Measurements from ENCODE around the gene LAPTM4A.

LAPTM4A gene

DNA sequence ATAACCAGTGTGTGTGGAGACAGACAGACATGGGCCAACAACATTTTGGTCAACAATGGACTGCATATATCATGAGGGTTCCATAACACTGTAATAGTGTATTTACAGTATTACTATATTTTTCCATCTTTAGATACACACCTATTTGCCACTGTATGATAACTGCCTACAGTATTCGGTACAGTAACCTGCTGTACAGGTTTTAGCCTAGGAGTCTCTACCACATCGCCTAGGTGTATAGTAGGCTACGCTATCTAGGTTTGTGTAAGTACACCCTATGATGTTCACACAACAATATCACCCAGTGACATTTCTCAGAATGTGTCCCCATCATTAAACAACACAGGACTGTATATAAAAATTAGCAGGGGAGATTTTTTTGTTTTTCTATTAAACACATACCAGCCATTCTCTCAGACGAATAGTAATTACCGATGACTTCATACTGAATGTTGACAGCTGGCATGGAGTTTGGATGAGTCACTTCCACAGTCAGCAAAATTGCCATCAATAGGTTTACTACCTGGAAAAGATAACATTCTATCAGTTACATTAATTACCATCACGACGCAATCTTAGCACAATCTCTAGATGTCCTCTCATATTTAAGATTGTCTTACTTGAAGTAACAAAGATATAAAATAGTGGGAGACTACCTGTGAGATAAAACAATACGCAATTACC lies 10.8 kb downstream of the LAPTM4A start:
- H3K4me1 ChIP-seq (ENCODE audit: control insufficient read depth in 1 of 2, insufficient read depth in 2 of 2, low read length in 2 of 2), result peaks cover 8 to 27% of the 10 kb centered on the region in 2 donors

GRCh38 chr2:20037660-20038059 lies 13.8 kb downstream of the LAPTM4A start:
- Histone ChIP-seq H3K9me3 (ENCODE audit: control insufficient read depth in 1 of 2, low read length in 2 of 2) (no peaks in the 10 kb centered on the region), H3K9ac (ENCODE audit: low read depth in 1 of 2, low read length in 2 of 2) (no peak overlapping the region), H3K27me3 (ENCODE audit: control insufficient read depth in 1 of 2, insufficient read depth in 2 of 2, low read length in 2 of 2) (no peaks in the 10 kb centered on the region), H3K27ac (ENCODE audit: low read depth, low read length) (no peak overlapping the region), H3K4me3 (ENCODE audit: low read depth in 1 of 2, low read length in 2 of 2) (no peak overlapping the region), H3K36me3 (ENCODE audit: control insufficient read depth in 1 of 2, insufficient read depth in 2 of 2, low read length in 2 of 2) (peaks cover 50 to 74% of the 10 kb centered on the region in 2 donors), H3K4me1 (ENCODE audit: control insufficient read depth in 1 of 2, insufficient read depth in 2 of 2, low read length in 2 of 2) (peaks cover 7 to 14% of the 10 kb centered on the region in 2 donors)

More for the DNA sequence above, 10.8 kb downstream of the LAPTM4A start:
- Histone ChIP-seq H3K9ac (ENCODE audit: low read depth in 1 of 2, low read length in 2 of 2) (no peak overlapping the region), H3K36me3 (ENCODE audit: control insufficient read depth in 1 of 2, insufficient read depth in 2 of 2, low read length in 2 of 2) (peaks cover 31 to 46% of the 10 kb centered on the region in 2 donors), H3K27me3 (ENCODE audit: control insufficient read depth in 1 of 2, insufficient read depth in 2 of 2, low read length in 2 of 2) (no peaks in the 10 kb centered on the region), H3K9me3 (ENCODE audit: control insufficient read depth in 1 of 2, low read length in 2 of 2) (no peaks in the 10 kb centered on the region), H3K27ac (ENCODE audit: low read depth, low read length) (no peak overlapping the region), H3K4me3 (ENCODE audit: low read depth in 1 of 2, low read length in 2 of 2) (no peak overlapping the region)

GRCh38 chr2:20035955-20036666 lies 15.3 kb downstream of the LAPTM4A start:
- Histone ChIP-seq H3K4me3 (ENCODE audit: low read depth in 1 of 2, low read length in 2 of 2) (no peak overlapping the region), H3K27ac (ENCODE audit: low read depth, low read length) (no peak overlapping the region), H3K27me3 (ENCODE audit: control insufficient read depth in 1 of 2, insufficient read depth in 2 of 2, low read length in 2 of 2) (no peaks in the 10 kb centered on the region), H3K9me3 (ENCODE audit: control insufficient read depth in 1 of 2, low read length in 2 of 2) (no peaks in the 10 kb centered on the region), H3K9ac (ENCODE audit: low read depth in 1 of 2, low read length in 2 of 2) (no peak overlapping the region), H3K36me3 (ENCODE audit: control insufficient read depth in 1 of 2, insufficient read depth in 2 of 2, low read length in 2 of 2) (peaks cover 61 to 88% of the 10 kb centered on the region in 2 donors), H3K4me1 (ENCODE audit: control insufficient read depth in 1 of 2, insufficient read depth in 2 of 2, low read length in 2 of 2) (peaks cover 0 to 9% of the 10 kb centered on the region in 2 donors)

DNA sequence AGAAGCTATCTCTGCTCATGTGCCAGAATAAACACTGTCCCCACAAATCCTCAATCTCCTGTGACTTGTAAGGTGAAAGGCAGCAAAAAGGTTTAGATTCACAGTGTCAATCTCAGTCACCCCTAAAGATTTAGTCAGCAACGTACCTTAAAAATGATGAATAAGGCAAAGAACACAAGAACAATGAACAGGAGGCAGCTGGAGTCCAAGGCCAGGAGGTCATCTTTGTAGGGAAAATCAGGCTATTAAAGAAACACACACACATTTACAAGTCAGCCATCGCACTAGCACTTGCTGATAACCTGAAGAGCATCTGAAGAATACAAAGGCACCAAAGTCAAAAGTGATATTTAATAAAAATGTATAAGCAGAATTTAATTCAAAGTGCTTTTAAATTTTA lies 16.6 kb downstream of the LAPTM4A start:
- no peak overlapping the region for H3K9ac ChIP-seq (ENCODE audit: low read depth in 1 of 2, low read length in 2 of 2)
- H3K4me3 ChIP-seq (ENCODE audit: low read depth in 1 of 2, low read length in 2 of 2), result no peak overlapping the region
- no peaks in the 10 kb centered on the region for H3K27me3 ChIP-seq (ENCODE audit: control insufficient read depth in 1 of 2, insufficient read depth in 2 of 2, low read length in 2 of 2)
- H3K36me3 ChIP-seq (ENCODE audit: control insufficient read depth in 1 of 2, insufficient read depth in 2 of 2, low read length in 2 of 2), result peaks cover 59 to 92% of the 10 kb centered on the region in 2 donors
- H3K4me1 ChIP-seq (ENCODE audit: control insufficient read depth in 1 of 2, insufficient read depth in 2 of 2, low read length in 2 of 2), result peaks cover 0 to 9% of the 10 kb centered on the region in 2 donors
- no peak overlapping the region for H3K27ac ChIP-seq (ENCODE audit: low read depth, low read length)
- no peaks in the 10 kb centered on the region for H3K9me3 ChIP-seq (ENCODE audit: control insufficient read depth in 1 of 2, low read length in 2 of 2)

- Histone ChIP-seq H3K27me3 (ENCODE audit: control insufficient read depth in 1 of 2, insufficient read depth in 2 of 2, low read length in 2 of 2) (no peaks in the 10 kb centered on the region), H3K4me1 (ENCODE audit: control insufficient read depth in 1 of 2, insufficient read depth in 2 of 2, low read length in 2 of 2) (peaks cover 0 to 9% of the 10 kb centered on the region in 2 donors), H3K36me3 (ENCODE audit: control insufficient read depth in 1 of 2, insufficient read depth in 2 of 2, low read length in 2 of 2) (peaks cover 59 to 89% of the 10 kb centered on the region in 2 donors), H3K9me3 (ENCODE audit: control insufficient read depth in 1 of 2, low read length in 2 of 2) (no peaks in the 10 kb centered on the region), H3K27ac (ENCODE audit: low read depth, low read length) (no peak overlapping the region), H3K9ac (ENCODE audit: low read depth in 1 of 2, low read length in 2 of 2) (no peak overlapping the region), H3K4me3 (ENCODE audit: low read depth in 1 of 2, low read length in 2 of 2) (no peak overlapping the region)
These were observed 17.2 kb downstream of the LAPTM4A start for GRCh38 chr2:20034218-20034617.

- H3K36me3 ChIP-seq (ENCODE audit: control insufficient read depth in 1 of 2, insufficient read depth in 2 of 2, low read length in 2 of 2), result peaks cover 59 to 86% of the 10 kb centered on the region in 2 donors
- no peak overlapping the region for H3K4me3 ChIP-seq (ENCODE audit: low read depth in 1 of 2, low read length in 2 of 2)
- H3K27ac ChIP-seq (ENCODE audit: low read depth, low read length), result no peak overlapping the region
- no peak overlapping the region for H3K9ac ChIP-seq (ENCODE audit: low read depth in 1 of 2, low read length in 2 of 2)
- no peaks in the 10 kb centered on the region for H3K27me3 ChIP-seq (ENCODE audit: control insufficient read depth in 1 of 2, insufficient read depth in 2 of 2, low read length in 2 of 2)
- peaks cover 0 to 9% of the 10 kb centered on the region in 2 donors for H3K4me1 ChIP-seq (ENCODE audit: control insufficient read depth in 1 of 2, insufficient read depth in 2 of 2, low read length in 2 of 2)
- no peaks in the 10 kb centered on the region for H3K9me3 ChIP-seq (ENCODE audit: control insufficient read depth in 1 of 2, low read length in 2 of 2)
These were observed 18.1 kb downstream of the LAPTM4A start for GRCh38 chr2:20033322-20033721.

DNA sequence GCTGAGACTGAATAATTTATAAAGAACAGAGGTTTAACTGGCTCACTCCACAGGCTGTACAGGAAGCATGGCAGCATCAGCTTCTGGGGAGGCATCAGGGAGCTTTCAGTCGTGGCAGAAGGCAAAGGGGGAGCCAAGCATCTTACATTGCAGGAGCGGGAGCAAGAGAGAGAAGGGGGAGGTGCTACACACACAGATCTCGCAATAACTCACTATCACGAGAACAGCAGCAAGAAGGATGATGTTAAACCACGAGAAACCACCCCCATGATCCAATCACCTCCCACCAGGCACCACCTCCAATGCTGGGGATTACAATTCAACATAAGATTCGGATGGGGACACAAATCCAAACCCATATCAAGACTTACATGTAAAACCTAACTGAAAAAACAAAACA lies 21.2 kb downstream of the LAPTM4A start:
- Histone ChIP-seq H3K27me3 (ENCODE audit: control insufficient read depth in 1 of 2, insufficient read depth in 2 of 2, low read length in 2 of 2) (no peaks in the 10 kb centered on the region), H3K4me3 (ENCODE audit: low read depth in 1 of 2, low read length in 2 of 2) (no peak overlapping the region), H3K4me1 (ENCODE audit: control insufficient read depth in 1 of 2, insufficient read depth in 2 of 2, low read length in 2 of 2) (peaks cover 6% of the 10 kb centered on the region in 2 donors), H3K9me3 (ENCODE audit: control insufficient read depth in 1 of 2, low read length in 2 of 2) (no peaks in the 10 kb centered on the region), H3K27ac (ENCODE audit: low read depth, low read length) (no peak overlapping the region), H3K9ac (ENCODE audit: low read depth in 1 of 2, low read length in 2 of 2) (no peak overlapping the region), H3K36me3 (ENCODE audit: control insufficient read depth in 1 of 2, insufficient read depth in 2 of 2, low read length in 2 of 2) (peaks cover 40 to 61% of the 10 kb centered on the region in 2 donors)

- H3K4me3 ChIP-seq (ENCODE audit: low read depth in 1 of 2, low read length in 2 of 2), result no peak overlapping the region
- no peaks in the 10 kb centered on the region for H3K27me3 ChIP-seq (ENCODE audit: control insufficient read depth in 1 of 2, insufficient read depth in 2 of 2, low read length in 2 of 2)
- no peak overlapping the region for H3K27ac ChIP-seq (ENCODE audit: low read depth, low read length)
- H3K4me1 ChIP-seq (ENCODE audit: control insufficient read depth in 1 of 2, insufficient read depth in 2 of 2, low read length in 2 of 2), result peaks cover 6% of the 10 kb centered on the region in 2 donors
- no peak overlapping the region for H3K9ac ChIP-seq (ENCODE audit: low read depth in 1 of 2, low read length in 2 of 2)
- H3K9me3 ChIP-seq (ENCODE audit: control insufficient read depth in 1 of 2, low read length in 2 of 2), result no peaks in the 10 kb centered on the region
- H3K36me3 ChIP-seq (ENCODE audit: control insufficient read depth in 1 of 2, insufficient read depth in 2 of 2, low read length in 2 of 2), result peaks cover 19 to 38% of the 10 kb centered on the region in 2 donors
These were observed 23.6 kb downstream of the LAPTM4A start for GRCh38 chr2:20027705-20028434.

DNA sequence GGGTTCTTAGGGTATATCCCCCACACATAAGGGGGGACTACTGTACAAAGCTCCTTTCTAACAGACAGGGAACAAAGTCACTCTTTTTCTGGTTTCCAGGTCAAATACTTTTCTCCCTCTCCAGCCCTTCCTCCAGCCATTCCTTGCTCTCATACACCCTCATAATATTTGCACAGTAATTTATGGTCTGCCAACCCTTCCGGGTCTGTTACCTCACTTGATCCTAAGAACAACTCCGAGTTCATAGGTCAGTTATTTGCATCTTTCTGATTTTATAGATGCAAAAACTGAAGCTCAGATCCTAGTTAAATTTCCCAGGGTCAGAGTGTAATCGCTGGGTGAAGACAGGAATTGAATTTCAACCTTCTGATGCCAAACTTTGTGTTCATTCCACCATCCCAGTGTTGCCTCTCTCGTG lies 24.2 kb downstream of the LAPTM4A start:
- Histone ChIP-seq H3K4me3 (ENCODE audit: low read depth in 1 of 2, low read length in 2 of 2) (no peak overlapping the region), H3K27me3 (ENCODE audit: control insufficient read depth in 1 of 2, insufficient read depth in 2 of 2, low read length in 2 of 2) (no peaks in the 10 kb centered on the region), H3K9me3 (ENCODE audit: control insufficient read depth in 1 of 2, low read length in 2 of 2) (no peaks in the 10 kb centered on the region), H3K4me1 (ENCODE audit: control insufficient read depth in 1 of 2, insufficient read depth in 2 of 2, low read length in 2 of 2) (peaks cover 6% of the 10 kb centered on the region in 2 donors), H3K27ac (ENCODE audit: low read depth, low read length) (no peak overlapping the region), H3K9ac (ENCODE audit: low read depth in 1 of 2, low read length in 2 of 2) (no peak overlapping the region), H3K36me3 (ENCODE audit: control insufficient read depth in 1 of 2, insufficient read depth in 2 of 2, low read length in 2 of 2) (peaks cover 14 to 32% of the 10 kb centered on the region in 2 donors)

Measured in duodenal mucosa (tissue), 2 donors.